GM12874 (cell line): ENCODE data around the gene STRN.

ENCODE experiments used
- TF ChIP-seq, protein P1 (sequence below): IDR thresholded peaks from 2 replicates; pipeline ENCODE4 v1.5.1; 2011; ENCODE audit warnings: low read depth, mild to moderate bottlenecking, control low read depth, low read length, moderate library complexity; ENCODE audit not compliant: insufficient read depth

The STRN gene

DNA sequence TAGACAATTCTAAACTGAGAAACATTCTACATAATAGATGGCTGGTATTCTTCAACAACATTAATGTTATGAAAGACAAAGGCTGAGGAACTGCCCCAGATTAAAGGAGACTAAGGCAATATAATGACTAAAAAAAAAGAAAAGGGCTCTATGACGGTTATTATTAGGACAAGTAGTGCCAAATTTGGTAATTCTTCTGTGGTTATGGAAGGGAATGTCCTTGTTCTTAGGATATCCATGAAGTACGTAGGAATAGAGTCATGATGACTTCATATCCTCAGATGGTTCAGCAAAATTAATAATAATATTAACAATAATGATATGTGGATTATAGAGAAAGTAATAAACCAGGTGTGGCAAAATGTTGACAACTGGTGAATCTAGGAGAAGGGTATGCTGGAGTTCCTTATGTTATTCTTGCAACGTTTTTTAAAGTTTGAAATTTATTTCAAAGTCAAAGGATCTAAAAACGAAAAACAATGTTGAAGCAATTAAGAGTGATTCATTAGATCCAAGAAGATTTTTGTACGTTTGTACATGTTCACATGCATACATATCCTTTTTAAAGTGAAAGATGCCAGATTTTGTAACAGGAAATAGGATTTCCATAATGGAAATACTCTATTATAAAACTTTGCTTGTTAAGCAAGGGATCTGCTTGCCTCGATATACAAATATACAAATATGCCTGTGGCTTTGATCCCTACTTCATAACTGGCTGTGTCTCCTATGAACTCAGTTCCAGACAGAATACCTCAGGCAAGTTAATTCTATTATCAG lies 27.7 kb upstream of the STRN start:
- TF ChIP-seq, protein P1, sequence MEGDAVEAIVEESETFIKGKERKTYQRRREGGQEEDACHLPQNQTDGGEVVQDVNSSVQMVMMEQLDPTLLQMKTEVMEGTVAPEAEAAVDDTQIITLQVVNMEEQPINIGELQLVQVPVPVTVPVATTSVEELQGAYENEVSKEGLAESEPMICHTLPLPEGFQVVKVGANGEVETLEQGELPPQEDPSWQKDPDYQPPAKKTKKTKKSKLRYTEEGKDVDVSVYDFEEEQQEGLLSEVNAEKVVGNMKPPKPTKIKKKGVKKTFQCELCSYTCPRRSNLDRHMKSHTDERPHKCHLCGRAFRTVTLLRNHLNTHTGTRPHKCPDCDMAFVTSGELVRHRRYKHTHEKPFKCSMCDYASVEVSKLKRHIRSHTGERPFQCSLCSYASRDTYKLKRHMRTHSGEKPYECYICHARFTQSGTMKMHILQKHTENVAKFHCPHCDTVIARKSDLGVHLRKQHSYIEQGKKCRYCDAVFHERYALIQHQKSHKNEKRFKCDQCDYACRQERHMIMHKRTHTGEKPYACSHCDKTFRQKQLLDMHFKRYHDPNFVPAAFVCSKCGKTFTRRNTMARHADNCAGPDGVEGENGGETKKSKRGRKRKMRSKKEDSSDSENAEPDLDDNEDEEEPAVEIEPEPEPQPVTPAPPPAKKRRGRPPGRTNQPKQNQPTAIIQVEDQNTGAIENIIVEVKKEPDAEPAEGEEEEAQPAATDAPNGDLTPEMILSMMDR = no peak

DNA sequence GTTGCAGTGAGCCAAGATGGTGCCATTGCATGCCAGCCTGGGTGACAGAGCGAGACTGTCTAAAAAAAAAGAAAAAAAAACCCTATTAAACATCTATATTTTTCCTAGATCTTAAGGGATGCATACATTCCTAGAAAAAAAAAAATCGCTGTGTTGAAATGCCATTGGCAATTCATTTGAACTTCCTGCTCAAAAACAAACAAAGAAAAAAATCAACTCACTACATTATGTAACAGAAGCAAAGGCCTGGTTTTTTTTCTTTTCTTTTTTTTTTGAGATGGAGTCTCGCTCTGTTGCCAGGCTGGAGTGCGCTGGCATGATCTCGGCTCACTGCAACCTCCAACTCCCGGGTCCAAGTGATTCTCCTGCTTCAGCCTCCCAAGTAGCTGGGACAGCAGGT lies 21.7 kb upstream of the STRN start:
- TF ChIP-seq, protein P1 = no peak

DNA sequence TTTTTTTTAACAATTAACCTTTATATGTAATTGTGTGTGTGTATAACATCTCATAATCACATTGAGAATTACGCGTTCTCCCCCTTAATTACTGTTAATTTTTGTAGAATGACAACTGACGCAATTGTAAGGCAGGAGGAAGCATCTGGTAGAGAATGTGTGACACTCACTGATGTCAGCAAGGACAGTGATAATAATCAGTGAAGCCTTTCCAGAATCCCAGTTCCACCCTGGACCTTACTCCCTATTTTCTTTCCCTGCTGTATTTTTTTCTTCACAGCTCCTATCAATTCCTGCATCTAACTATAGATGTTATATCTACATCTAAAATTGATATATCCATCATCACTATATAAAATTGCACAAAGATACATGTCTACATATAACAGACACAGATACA lies 16.1 kb upstream of the STRN start:
- TF ChIP-seq, protein P1 = no peak

DNA sequence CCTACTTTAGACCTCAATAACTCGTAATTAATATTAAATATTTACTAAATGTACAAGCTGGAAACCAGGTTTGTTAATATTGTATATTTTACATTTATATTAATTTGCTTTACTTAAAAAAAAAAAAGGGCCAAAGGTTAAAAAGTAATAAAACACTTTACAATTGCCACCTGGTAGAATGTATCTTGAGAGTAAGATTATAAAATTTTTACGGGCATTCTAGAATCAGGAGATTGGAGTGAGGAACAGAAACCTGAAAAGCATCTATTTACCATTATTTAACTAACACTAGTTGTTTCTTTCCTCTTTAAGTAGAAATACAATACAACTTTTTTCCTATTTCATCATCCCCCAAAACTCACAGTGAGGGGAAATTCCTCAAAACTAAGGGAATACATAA lies 15.6 kb upstream of the STRN start:
- TF ChIP-seq, protein P1 = no peak

DNA sequence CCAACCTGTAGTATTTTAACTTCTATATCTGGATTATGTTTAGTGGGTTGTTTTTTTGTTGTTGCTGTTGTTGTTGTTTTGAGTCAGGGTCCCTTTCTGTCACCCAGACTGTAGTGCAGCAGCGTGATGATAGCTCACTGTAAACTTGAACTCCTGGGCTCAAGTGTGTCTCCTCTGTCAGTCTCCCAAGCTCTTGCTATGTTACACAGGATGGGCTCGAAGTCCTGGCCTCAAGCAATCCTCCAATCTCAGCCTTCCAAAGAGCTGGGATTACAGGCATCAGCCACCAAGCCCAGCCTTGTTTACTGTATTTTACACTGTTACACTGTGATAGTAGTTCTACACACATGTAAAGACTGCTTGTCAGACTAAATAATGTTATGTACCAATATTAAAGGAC lies 9.7 kb upstream of the STRN start:
- TF ChIP-seq, protein P1 = no peak

DNA sequence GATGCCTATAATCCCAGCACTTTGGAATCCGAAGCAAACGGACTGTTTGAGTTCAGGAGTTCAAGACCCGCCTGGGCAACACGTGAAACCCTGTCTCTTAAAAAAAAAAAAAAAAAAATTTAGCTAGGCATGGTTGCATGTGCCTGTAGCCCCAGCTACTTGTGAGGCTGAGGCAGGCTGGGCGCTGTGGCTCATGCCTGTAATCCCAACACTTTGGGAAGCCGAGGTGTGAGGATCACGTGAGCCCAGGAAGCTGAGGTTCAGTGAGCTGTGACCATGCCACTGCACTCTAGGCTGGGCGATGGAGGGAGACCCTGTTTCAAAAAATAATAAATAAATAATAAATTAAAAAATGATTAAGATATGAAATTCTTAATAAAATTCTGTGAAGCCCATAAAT lies 9.0 kb upstream of the STRN start:
- TF ChIP-seq, protein P1 = no peak

DNA sequence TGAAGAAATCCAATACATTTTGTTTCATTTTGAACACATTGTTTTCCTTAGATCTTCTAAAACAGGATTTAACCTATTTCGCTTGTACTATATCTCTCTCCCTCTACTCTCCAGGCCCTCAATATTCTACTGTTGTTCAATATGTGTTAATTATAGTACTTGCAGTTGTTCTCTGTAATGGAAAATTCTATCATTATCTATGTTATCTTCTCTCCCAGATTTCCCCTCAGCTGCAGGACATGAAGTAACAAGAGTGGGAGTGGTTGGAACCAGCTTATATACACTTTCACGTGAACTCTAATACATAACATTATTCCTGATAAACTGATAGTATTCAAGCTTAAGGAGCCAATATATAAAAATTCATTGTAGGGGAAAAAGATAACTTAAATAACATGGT lies 7.0 kb upstream of the STRN start:
- TF ChIP-seq, protein P1 = no peak

DNA sequence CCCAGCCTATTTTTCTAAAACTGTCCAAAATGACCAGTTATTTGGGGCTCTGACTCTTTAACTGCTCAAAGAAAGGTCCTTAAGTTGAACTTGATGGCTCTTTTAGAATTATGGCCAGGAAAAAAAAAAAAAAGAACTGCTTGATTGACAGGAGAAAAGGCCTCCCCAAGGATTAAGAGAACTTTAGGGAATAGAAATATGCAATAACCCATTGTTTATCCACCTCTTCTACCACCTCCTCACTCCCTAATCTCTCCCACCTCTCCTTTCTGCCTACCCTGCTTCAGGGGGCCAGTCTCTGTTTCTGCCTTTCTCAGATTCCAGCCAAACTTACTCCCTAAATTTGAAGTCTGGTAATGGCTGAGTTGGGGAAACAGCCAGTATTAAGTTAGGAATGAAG lies 5.7 kb upstream of the STRN start:
- TF ChIP-seq, protein P1 = no peak
